Adrenal gland (tissue), 12 donors: Measurements from ENCODE around the gene NME5. TPM values are rescaled to one million over a fixed set of nuclear protein-coding genes. Genes with fewer than 3 reads are reported as not detected.
"Not testable (repeated sequence)": the region's sequence is repeated elsewhere in the genome, so short reads cannot be mapped to it uniquely, and the experiment has no call there.

Source experiments
- DNase-seq, 7 donors: peaks; one replicate each; pipeline ENCODE4 v3.0.0-alpha.2; 2019 to 2020
- H3K27ac ChIP-seq, 5 donors: fragments of 200-600 bp; sonication (generic) in 4 of 5; 1 replicate in 3 of 5; 2 replicates in 2 of 5; pipeline versions ENCODE4 v1.5.1 to v1.8.0; 2016 to 2020; ENCODE audit warnings: mild to moderate bottlenecking in 1 of 5
- H3K27me3 ChIP-seq: fragments of 200-600 bp; 2 replicates; pipeline ENCODE4 v1.8.0; 2021
- H3K36me3 ChIP-seq, 2 donors: fragments of 200-600 bp; replicated peaks in 1 of 2; 1 replicate in 1 of 2; 2 replicates in 1 of 2; pipeline versions ENCODE4 v1.5.1 to v1.8.0; 2018 to 2022
- H3K4me1 ChIP-seq, 2 donors: fragments of 200-600 bp; replicated peaks in 1 of 2; 1 replicate in 1 of 2; 2 replicates in 1 of 2; pipeline versions ENCODE4 v1.5.1 to v1.8.0; 2018 to 2021
- H3K4me3 ChIP-seq, 4 donors: fragments of 200-600 bp; sonication (generic) in 3 of 4; one replicate each; pipeline ENCODE4 v1.5.1; 2016 to 2018
- H3K9me3 ChIP-seq, 3 donors: fragments of 200-600 bp; sonication (generic) in 1 of 3; replicated peaks in 1 of 3; 1 replicate in 2 of 3; 2 replicates in 1 of 3; pipeline versions ENCODE4 v1.5.1 to v1.8.0; 2016 to 2021
- POLR2A ChIP-seq, 2 donors: fragments of 450-650 bp; IDR thresholded peaks; one replicate each; pipeline ENCODE4 v1.6.1; 2017; ENCODE audit warnings: antibody characterized with exemption in 2 of 2, mild to moderate bottlenecking in 2 of 2, moderate library complexity in 1 of 2
- WGBS, 4 donors: extraction: QIAGEN DNeasy Blood & Tissue Kit in 2 of 4; methylation state at CpG; one replicate each; pipeline versions ENCODE4 v1.1.5 to v1.1.7; 2013 to 2017; 5-methylcytosine and 5-hydroxymethylcytosine counted together
- intact Hi-C, 2 donors: fragments of 100-400 bp; cut with DNase I; formaldehyde crosslinking; loops; one replicate each; pipeline versions ENCODE4 v1.14.1 to v1.15.0; 2022 to 2023
- polyA plus RNA-seq, 3 donors: library from polyadenylated mRNA; stranded (reverse); fragments of 200-250 nt in 2 of 3; fragments of 350-450 nt in 1 of 3; fragmentation: Illumina TruSeq in 1 of 3; extraction: RNeasy Lipid Tissue Mini Kit (QIAGEN cat#74804) in 1 of 3; gene quantifications; one replicate each; pipeline ENCODE4 v1.2.3, GENCODE V29; 2013 to 2014
- total RNA-seq, 9 donors: library from RNA; depleted of rRNA in 4 of 9; stranded (reverse); fragments of >200 nt in 4 of 9; fragments of 120-200 nt in 1 of 9; fragmentation: NEBNext Ultra II Directional in 1 of 9; extraction: Animal tissue kit (Norgen Biotek cat#: 25700) in 1 of 9; gene quantifications; one replicate each; pipeline versions ENCODE4 v1.1.0 to v1.2.4, GENCODE V29; 2013 to 2023
- TF ChIP-seq, protein P1 (sequence below), 6 experiments: fragments of 450-650 bp in 4 of 6; fragments of 200-600 bp in 2 of 6; sonication (generic) in 1 of 6; IDR thresholded peaks; 1 replicate in 5 of 6; 2 replicates in 1 of 6; pipeline versions ENCODE4 v1.5.1 to v1.8.0; 2016 to 2021; ENCODE audit warnings: antibody characterized with exemption in 6 of 6, mild to moderate bottlenecking in 2 of 6, moderate library complexity in 1 of 6
- donor health status: healthy with polysubstance abuse.
- donor health status: Bipolar disorder and iron deficiency.
- donor health status: DM: yes; HTN: yes; CAD: no.
- donor health status: DM: no; HTN: no; CAD: no.
- donor health status: DM: no; HTN: no; CAD: no.
- donor health status: DM: yes; HTN: yes; CAD: no.

Gene NME5
- total and polyA plus RNA-seq, 12 donors: 0.24 to 22.0 (median 7.3) TPM

DNA sequence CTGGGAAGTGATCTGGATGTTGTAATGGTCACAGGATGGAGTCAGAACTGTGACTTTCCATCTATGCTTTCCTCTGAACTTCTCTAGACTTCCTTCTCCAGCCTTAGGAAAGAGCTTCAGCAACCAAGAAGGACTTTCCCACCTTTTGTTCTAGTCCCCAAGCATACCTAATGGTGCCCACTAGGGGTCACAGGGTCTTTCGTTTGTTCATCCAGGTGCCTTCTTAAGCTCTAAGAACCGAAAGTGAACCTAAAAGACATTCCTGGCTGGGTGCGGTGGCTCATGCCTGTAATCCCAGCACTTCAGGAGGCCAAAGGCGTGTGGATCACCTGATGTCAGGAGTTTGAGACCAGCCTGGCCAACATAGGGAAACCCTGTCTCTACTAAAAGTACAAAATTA is 57.2 kb downstream of the NME5 start:
- WGBS, 4 donors: 84 to 92% (median 90%) methylated on average over 4 of the region's 4 CpGs
- Histone ChIP-seq H3K27ac (no peak overlapping the region), H3K4me1 (no peaks in the 10 kb centered on the region), H3K9me3 (no peaks in the 10 kb centered on the region), H3K27me3 (no peaks in the 10 kb centered on the region), H3K36me3 (no peaks in the 10 kb centered on the region), H3K4me3 (no peak overlapping the region)
- intact Hi-C loops: loop anchor here (5.0 kb wide), 1 partner anchor 50 kb away; no protein-coding TSS in a partner anchor
- TF ChIP-seq, protein P1, sequence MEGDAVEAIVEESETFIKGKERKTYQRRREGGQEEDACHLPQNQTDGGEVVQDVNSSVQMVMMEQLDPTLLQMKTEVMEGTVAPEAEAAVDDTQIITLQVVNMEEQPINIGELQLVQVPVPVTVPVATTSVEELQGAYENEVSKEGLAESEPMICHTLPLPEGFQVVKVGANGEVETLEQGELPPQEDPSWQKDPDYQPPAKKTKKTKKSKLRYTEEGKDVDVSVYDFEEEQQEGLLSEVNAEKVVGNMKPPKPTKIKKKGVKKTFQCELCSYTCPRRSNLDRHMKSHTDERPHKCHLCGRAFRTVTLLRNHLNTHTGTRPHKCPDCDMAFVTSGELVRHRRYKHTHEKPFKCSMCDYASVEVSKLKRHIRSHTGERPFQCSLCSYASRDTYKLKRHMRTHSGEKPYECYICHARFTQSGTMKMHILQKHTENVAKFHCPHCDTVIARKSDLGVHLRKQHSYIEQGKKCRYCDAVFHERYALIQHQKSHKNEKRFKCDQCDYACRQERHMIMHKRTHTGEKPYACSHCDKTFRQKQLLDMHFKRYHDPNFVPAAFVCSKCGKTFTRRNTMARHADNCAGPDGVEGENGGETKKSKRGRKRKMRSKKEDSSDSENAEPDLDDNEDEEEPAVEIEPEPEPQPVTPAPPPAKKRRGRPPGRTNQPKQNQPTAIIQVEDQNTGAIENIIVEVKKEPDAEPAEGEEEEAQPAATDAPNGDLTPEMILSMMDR (IDR thresholded peaks at IDR 0.05): no peak
- no peak for TF ChIP-seq POLR2A (IDR thresholded peaks at IDR 0.05)
- no peak for DNase-seq

DNA sequence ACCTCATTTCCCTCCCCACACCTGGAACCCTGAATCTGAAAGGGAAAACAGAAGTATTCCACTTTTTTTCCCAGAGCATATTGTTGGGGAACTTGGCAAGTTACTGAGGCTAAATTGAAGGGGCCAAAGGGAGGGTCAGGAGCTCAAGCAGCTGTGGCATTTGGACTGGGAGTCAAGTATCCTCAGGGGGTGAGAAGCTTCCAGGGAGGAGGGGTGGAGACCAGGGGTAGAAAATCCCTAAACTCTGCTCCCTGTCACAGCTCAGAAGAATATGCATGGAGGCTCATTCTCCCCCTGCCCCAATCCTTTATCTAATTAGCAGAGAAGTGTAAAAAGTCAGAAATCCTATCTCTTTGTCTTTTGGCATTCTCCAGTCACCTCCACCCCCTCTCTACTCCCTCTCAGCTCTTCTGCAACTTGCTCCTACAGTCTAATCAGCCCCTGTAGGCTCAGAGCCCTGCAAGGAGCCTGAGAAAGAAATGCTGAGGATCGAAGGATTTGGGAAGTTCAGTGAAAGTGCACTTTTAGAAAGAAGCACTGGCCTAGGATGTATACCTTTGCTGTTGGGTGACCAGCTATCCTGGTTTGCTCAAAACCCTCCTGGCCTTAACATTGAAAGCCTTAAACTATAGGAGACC is 61.1 kb downstream of the NME5 start:
- no peaks in the 10 kb centered on the region for H3K4me1 ChIP-seq
- no peaks in the 10 kb centered on the region for H3K27me3 ChIP-seq
- 35 to 83% (median 52%) methylated on average over 1 of the region's 1 CpG for WGBS, 4 donors
- TF ChIP-seq, protein P1 (IDR thresholded peaks at IDR 0.05): no peak
- no peak for TF ChIP-seq POLR2A (IDR thresholded peaks at IDR 0.05)
- no peak overlapping the region for H3K27ac ChIP-seq
- DNase-seq: no peak
- no peak overlapping the region for H3K4me3 ChIP-seq
- no peaks in the 10 kb centered on the region for H3K36me3 ChIP-seq
- no peaks in the 10 kb centered on the region for H3K9me3 ChIP-seq
- intact Hi-C loops: no loop called here

DNA sequence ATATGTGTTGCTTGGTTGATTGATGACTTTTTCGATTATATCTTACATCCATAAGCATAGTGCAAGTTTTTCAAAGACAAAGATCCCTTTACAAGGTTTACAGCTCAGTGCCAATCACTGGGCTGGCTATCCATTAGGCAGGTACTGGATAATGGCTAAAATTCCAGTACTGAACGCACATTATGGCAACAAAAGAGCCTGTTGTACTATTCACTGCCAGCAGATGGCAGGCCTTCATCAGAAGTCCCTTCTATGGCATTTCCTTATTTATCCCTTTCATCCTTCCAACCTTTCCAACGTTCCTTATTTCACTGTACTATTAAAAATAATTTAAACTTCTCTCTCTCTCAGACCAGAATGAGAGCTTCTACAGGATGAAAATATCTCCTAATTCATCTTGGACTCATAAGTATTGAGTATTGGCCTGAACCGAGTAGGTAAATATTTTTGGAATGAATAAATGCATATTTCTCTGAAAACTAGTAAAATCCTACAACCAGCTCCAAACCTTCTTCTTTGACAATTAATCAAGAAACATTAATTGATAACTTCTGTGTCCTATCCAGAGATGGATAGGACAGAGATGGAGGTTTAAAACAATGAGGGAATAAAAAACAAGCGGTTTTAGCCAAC is 62.0 kb downstream of the NME5 start:
- 28 to 33% (median 29%) methylated on average over 5 of the region's 5 CpGs for WGBS, 4 donors
- H3K27me3 ChIP-seq: no peaks in the 10 kb centered on the region
- H3K27ac ChIP-seq: no peak overlapping the region
- no peaks in the 10 kb centered on the region for H3K9me3 ChIP-seq
- no peaks in the 10 kb centered on the region for H3K36me3 ChIP-seq
- intact Hi-C loops: no loop called here
- H3K4me3 ChIP-seq: no peak overlapping the region
- peak; percentile 54 to 89 (median 66) for DNase-seq
- TF ChIP-seq POLR2A (IDR thresholded peaks at IDR 0.05): no peak
- TF ChIP-seq, protein P1 (IDR thresholded peaks at IDR 0.05): peak; percentile 79 to 91 (median 85)
- no peaks in the 10 kb centered on the region for H3K4me1 ChIP-seq

- H3K4me1 ChIP-seq, H3K9me3 ChIP-seq, H3K27ac ChIP-seq, H3K36me3 ChIP-seq, intact Hi-C loops, H3K27me3 ChIP-seq, H3K4me3 ChIP-seq, DNase-seq: not testable (repeated sequence)
- WGBS, 4 donors: 60 to 88% (median 86%) methylated on average over 1 to 32 of the region's 32 CpGs; no CpG with 5 or more reads in 1 of the 4 donors
Measured at GRCh38 chr5:138070026-138070425, 69.2 kb downstream of the NME5 start.
